GM23248 (cell line): ENCODE measurements around the gene MTCL1.

Experiments
- EZH2 ChIP-seq: fragments of 200-600 bp; sonication (generic); IDR thresholded peaks from 2 replicates; pipeline ENCODE4 v1.6.1; 2018; ENCODE audit warnings: antibody characterized with exemption, mild to moderate bottlenecking; ENCODE audit not compliant: insufficient read depth, poor library complexity, severe bottlenecking
- EZH2phosphoT487 ChIP-seq: fragments of 200-600 bp; sonication (generic); IDR thresholded peaks from 2 replicates; pipeline ENCODE4 v1.6.1; 2018; ENCODE audit warnings: antibody characterized with exemption, moderate library complexity, mild to moderate bottlenecking, low read depth; ENCODE audit not compliant: insufficient read depth

GRCh38 chr18:8734496-8734895, 29.1 kb downstream of the MTCL1 start:
- no peak for TF ChIP-seq EZH2
- TF ChIP-seq EZH2phosphoT487 = no peak
